ENCODE results near the gene UGDH. TPM values are rescaled to one million over a fixed set of nuclear protein-coding genes. Genes with fewer than 3 reads are reported as not detected.
"Not testable (repeated sequence)": the region's sequence is repeated elsewhere in the genome, so short reads cannot be mapped to it uniquely, and the experiment has no call there.

Gene UGDH
- polyA plus RNA-seq, 1 donor from 2014 or later, result 21.1 TPM

DNA sequence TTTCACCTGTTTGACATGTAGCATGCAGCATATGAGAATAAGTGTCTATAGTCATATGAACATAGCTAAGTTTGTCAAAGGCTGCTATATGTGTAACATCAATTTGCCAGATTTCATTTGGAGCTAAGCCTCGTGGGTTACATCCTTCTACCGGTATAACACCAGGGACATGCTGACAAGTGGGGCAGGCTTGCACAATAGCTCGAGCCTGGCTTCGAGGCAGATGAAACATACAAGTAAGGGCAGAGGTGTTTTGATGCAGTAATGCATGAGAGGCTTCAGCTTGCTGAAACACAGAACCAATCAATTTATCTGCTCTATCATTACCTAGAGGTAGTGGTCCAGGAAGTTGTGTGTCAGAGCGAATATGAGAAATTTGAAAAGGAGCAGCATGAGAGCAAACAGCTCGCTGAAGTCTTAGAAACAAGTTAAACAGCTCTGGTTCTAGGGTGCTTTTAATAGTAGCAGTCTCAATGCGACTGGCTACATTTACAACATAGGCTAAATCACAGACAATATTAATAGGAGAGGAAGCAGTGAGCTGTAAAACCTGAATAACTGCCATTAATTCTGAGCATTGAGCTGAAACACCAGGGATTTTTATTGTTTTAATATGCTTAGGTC lies 14.9 kb upstream of the UGDH start:
- no peaks in the 10 kb centered on the region for H3F3A ChIP-seq (ENCODE audit: insufficient read depth, low read length, poor library complexity, severe bottlenecking)
- H3K4me2 ChIP-seq (ENCODE audit: low read length), result no peak overlapping the region
- H2AFZ ChIP-seq (ENCODE audit: low read depth, low read length), result no peak overlapping the region
- no peaks in the 10 kb centered on the region for H4K20me1 ChIP-seq (ENCODE audit: insufficient read depth)
- H3K27me3 ChIP-seq (ENCODE audit: insufficient read depth, low read depth, low read length), result no peaks in the 10 kb centered on the region
- H3K4me3 ChIP-seq (ENCODE audit: low read length), result no peak overlapping the region
- no peak overlapping the region for H3K9ac ChIP-seq (ENCODE audit: low read length)
- H3K9me3 ChIP-seq (ENCODE audit: low read length), result no peaks in the 10 kb centered on the region
- H3K27ac ChIP-seq (ENCODE audit: low read length), result no peak overlapping the region
- H3K36me3 ChIP-seq (ENCODE audit: insufficient read depth, low read length), result no peaks in the 10 kb centered on the region
- H3K79me2 ChIP-seq (replicated peaks; ENCODE audit: insufficient read depth, low read length), result no peaks in the 10 kb centered on the region
- no peaks in the 10 kb centered on the region for H3K9me2 ChIP-seq (ENCODE audit: insufficient read depth, low read length)
- TF ChIP-seq RAD21 (conservative IDR thresholded peaks at IDR 0.05) (no peak), POLR2AphosphoS5 (IDR thresholded peaks at IDR 0.05) (no peak), TAF1 (IDR thresholded peaks at IDR 0.05; ENCODE audit: low read depth) (no peak), MXI1 (conservative IDR thresholded peaks at IDR 0.05; ENCODE audit: poor library complexity, severe bottlenecking) (no peak)
- TF ChIP-seq, protein P1, sequence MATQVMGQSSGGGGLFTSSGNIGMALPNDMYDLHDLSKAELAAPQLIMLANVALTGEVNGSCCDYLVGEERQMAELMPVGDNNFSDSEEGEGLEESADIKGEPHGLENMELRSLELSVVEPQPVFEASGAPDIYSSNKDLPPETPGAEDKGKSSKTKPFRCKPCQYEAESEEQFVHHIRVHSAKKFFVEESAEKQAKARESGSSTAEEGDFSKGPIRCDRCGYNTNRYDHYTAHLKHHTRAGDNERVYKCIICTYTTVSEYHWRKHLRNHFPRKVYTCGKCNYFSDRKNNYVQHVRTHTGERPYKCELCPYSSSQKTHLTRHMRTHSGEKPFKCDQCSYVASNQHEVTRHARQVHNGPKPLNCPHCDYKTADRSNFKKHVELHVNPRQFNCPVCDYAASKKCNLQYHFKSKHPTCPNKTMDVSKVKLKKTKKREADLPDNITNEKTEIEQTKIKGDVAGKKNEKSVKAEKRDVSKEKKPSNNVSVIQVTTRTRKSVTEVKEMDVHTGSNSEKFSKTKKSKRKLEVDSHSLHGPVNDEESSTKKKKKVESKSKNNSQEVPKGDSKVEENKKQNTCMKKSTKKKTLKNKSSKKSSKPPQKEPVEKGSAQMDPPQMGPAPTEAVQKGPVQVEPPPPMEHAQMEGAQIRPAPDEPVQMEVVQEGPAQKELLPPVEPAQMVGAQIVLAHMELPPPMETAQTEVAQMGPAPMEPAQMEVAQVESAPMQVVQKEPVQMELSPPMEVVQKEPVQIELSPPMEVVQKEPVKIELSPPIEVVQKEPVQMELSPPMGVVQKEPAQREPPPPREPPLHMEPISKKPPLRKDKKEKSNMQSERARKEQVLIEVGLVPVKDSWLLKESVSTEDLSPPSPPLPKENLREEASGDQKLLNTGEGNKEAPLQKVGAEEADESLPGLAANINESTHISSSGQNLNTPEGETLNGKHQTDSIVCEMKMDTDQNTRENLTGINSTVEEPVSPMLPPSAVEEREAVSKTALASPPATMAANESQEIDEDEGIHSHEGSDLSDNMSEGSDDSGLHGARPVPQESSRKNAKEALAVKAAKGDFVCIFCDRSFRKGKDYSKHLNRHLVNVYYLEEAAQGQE (IDR thresholded peaks at IDR 0.05; ENCODE audit: borderline replicate concordance), result no peak

GRCh38 chr4:39539089-39539611 lies 11.9 kb upstream of the UGDH start:
- no peak overlapping the region for H3K4me2 ChIP-seq (ENCODE audit: low read length)
- no peaks in the 10 kb centered on the region for H3K36me3 ChIP-seq (ENCODE audit: insufficient read depth, low read length)
- H3K9me3 ChIP-seq (ENCODE audit: low read length), result no peaks in the 10 kb centered on the region
- no peak overlapping the region for H3K27ac ChIP-seq (ENCODE audit: low read length)
- H3K9me2 ChIP-seq (ENCODE audit: insufficient read depth, low read length), result no peaks in the 10 kb centered on the region
- no peak for TF ChIP-seq EP300 (conservative IDR thresholded peaks at IDR 0.05; ENCODE audit: poor library complexity, severe bottlenecking)
- TF ChIP-seq MXI1 (conservative IDR thresholded peaks at IDR 0.05; ENCODE audit: poor library complexity, severe bottlenecking), result no peak
- TF ChIP-seq SMC3 (conservative IDR thresholded peaks at IDR 0.05; ENCODE audit: poor library complexity), result no peak
- no peaks in the 10 kb centered on the region for H3K79me2 ChIP-seq (replicated peaks; ENCODE audit: insufficient read depth, low read length)
- no peaks in the 10 kb centered on the region for H4K20me1 ChIP-seq (ENCODE audit: insufficient read depth)
- H3K9ac ChIP-seq (ENCODE audit: low read length), result no peak overlapping the region
- no peak overlapping the region for H2AFZ ChIP-seq (ENCODE audit: low read depth, low read length)
- no peaks in the 10 kb centered on the region for H3F3A ChIP-seq (ENCODE audit: insufficient read depth, low read length, poor library complexity, severe bottlenecking)
- no peaks in the 10 kb centered on the region for H3K27me3 ChIP-seq (ENCODE audit: insufficient read depth, low read depth, low read length)
- H3K4me3 ChIP-seq (ENCODE audit: low read length), result no peak overlapping the region

DNA sequence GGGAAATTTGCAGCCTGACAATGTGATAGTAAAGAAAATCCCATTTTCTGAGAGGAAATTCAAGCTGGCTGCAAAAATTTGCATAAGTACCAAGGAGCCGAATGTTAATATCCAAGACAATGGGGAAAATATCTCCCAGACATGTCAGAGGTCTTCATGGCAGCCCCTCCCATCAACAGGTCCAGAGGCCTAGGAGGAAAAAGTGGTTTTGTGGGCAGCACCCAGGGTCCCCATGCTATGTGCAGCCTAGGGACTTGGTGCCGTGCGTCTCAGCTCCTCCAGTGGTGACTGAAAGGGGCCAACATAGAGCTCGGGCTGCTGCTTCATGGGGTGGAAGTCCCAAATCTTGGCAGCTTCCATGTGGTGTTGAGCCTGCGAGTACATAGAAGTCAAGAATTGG lies 6.3 kb upstream of the UGDH start:
- no peak overlapping the region for H2AFZ ChIP-seq (ENCODE audit: low read depth, low read length)
- H3K27me3 ChIP-seq (ENCODE audit: insufficient read depth, low read depth, low read length), result no peaks in the 10 kb centered on the region
- no peak overlapping the region for H3K27ac ChIP-seq (ENCODE audit: low read length)
- no peaks in the 10 kb centered on the region for H3K36me3 ChIP-seq (ENCODE audit: insufficient read depth, low read length)
- H3K9me2 ChIP-seq (ENCODE audit: insufficient read depth, low read length), result no peaks in the 10 kb centered on the region
- no peaks in the 10 kb centered on the region for H4K20me1 ChIP-seq (ENCODE audit: insufficient read depth)
- peaks cover 4% of the 10 kb centered on the region for H3K9me3 ChIP-seq (ENCODE audit: low read length)
- H3K4me3 ChIP-seq (ENCODE audit: low read length), result no peak overlapping the region
- H3K9ac ChIP-seq (ENCODE audit: low read length), result no peak overlapping the region
- peaks cover 8% of the 10 kb centered on the region for H3K79me2 ChIP-seq (replicated peaks; ENCODE audit: insufficient read depth, low read length)
- H3F3A ChIP-seq (ENCODE audit: insufficient read depth, low read length, poor library complexity, severe bottlenecking), result no peaks in the 10 kb centered on the region
- no peak for TF ChIP-seq MXI1 (conservative IDR thresholded peaks at IDR 0.05; ENCODE audit: poor library complexity, severe bottlenecking)
- TF ChIP-seq EP300 (conservative IDR thresholded peaks at IDR 0.05; ENCODE audit: poor library complexity, severe bottlenecking), result no peak
- no peak for TF ChIP-seq TAF1 (IDR thresholded peaks at IDR 0.05; ENCODE audit: low read depth)
- TF ChIP-seq, protein P2, sequence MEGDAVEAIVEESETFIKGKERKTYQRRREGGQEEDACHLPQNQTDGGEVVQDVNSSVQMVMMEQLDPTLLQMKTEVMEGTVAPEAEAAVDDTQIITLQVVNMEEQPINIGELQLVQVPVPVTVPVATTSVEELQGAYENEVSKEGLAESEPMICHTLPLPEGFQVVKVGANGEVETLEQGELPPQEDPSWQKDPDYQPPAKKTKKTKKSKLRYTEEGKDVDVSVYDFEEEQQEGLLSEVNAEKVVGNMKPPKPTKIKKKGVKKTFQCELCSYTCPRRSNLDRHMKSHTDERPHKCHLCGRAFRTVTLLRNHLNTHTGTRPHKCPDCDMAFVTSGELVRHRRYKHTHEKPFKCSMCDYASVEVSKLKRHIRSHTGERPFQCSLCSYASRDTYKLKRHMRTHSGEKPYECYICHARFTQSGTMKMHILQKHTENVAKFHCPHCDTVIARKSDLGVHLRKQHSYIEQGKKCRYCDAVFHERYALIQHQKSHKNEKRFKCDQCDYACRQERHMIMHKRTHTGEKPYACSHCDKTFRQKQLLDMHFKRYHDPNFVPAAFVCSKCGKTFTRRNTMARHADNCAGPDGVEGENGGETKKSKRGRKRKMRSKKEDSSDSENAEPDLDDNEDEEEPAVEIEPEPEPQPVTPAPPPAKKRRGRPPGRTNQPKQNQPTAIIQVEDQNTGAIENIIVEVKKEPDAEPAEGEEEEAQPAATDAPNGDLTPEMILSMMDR (IDR thresholded peaks at IDR 0.05; ENCODE audit: poor library complexity, severe bottlenecking), result no peak
- TF ChIP-seq SMC3 (conservative IDR thresholded peaks at IDR 0.05; ENCODE audit: poor library complexity), result no peak
- no peak overlapping the region for H3K4me2 ChIP-seq (ENCODE audit: low read length)

DNA sequence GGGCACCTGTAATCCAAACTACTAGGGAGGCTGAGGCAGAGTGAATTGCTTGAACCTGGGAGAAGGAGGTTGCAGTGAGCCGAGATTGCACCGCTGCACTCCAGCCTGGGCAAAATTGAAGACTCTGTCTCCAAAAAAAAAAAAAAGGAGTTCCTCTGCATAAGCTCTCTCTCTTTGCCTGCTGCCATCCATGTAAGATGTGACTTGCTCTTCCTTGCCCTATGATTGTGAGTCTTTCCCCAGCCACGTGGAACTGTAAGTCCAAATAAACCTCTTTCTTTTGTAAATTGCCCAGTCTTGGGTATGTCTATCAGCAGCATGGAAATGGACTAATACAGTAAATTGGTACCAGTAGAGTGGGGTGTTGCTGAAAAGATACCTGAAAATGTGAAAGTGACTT lies 5.0 kb upstream of the UGDH start:
- not testable (repeated sequence) for H3F3A ChIP-seq (ENCODE audit: insufficient read depth, low read length, poor library complexity, severe bottlenecking); H3K27ac ChIP-seq (ENCODE audit: low read length); H3K4me2 ChIP-seq (ENCODE audit: low read length); H3K9me3 ChIP-seq (ENCODE audit: low read length); H3K9me2 ChIP-seq (ENCODE audit: insufficient read depth, low read length); H3K9ac ChIP-seq (ENCODE audit: low read length); H3K36me3 ChIP-seq (ENCODE audit: insufficient read depth, low read length); H3K27me3 ChIP-seq (ENCODE audit: insufficient read depth, low read depth, low read length); H2AFZ ChIP-seq (ENCODE audit: low read depth, low read length); H3K4me3 ChIP-seq (ENCODE audit: low read length); H4K20me1 ChIP-seq (ENCODE audit: insufficient read depth)
- H3K79me2 ChIP-seq (replicated peaks; ENCODE audit: insufficient read depth, low read length), result peaks cover 11% of the 10 kb centered on the region

Data from neural cell (in vitro differentiated cells).